HepG2 (cell line): Measurements from ENCODE around the gene CRIP1. TPM values are rescaled to one million over a fixed set of nuclear protein-coding genes. Genes with fewer than 3 reads are reported as not detected.

Source experiments
- CENPT ChIP-seq: sonication (generic); formaldehyde crosslinking; IDR thresholded peaks from 2 replicates; pipeline ENCODE4 v1.8.0; 2022; ENCODE audit warnings: low read depth, mild to moderate bottlenecking, moderate library complexity, missing genetic modification reagents
- ELF3 ChIP-seq: IDR thresholded peaks from 2 replicates; pipeline ENCODE4 v1.6.1; 2016; ENCODE audit warnings: missing genetic modification reagents, missing compliant biosample characterization
- EP300 ChIP-seq, 3 experiments: sonication (generic) in 1 of 3; formaldehyde crosslinking in 1 of 3; IDR thresholded peaks; 2 replicates each; pipeline versions ENCODE4 v1.5.1 to v1.6.1; 2011 to 2020; ENCODE audit warnings: low read depth in 2 of 3, low read length in 2 of 3, borderline replicate concordance in 1 of 3, improper control_type of control experiment in 1 of 3, mild to moderate bottlenecking in 1 of 3, missing genetic modification reagents in 1 of 3, moderate library complexity in 1 of 3
- FOXO1 ChIP-seq: sonication (generic); formaldehyde crosslinking; IDR thresholded peaks from 2 replicates; pipeline ENCODE4 v1.4.0; 2020; ENCODE audit warnings: missing genetic modification reagents
- MATR3 ChIP-seq: sonication (generic); formaldehyde crosslinking; IDR thresholded peaks from 2 replicates; pipeline ENCODE4 v1.4.0; 2020; ENCODE audit warnings: missing genetic modification reagents
- MEF2D ChIP-seq: sonication (generic); formaldehyde crosslinking; IDR thresholded peaks from 2 replicates; pipeline ENCODE4 v1.5.1; 2020; ENCODE audit warnings: mild to moderate bottlenecking, missing genetic modification reagents
- POLR2A ChIP-seq, 2 experiments: IDR thresholded peaks; 2 replicates each; pipeline ENCODE4 v1.6.1; 2011; ENCODE audit warnings: low read depth in 2 of 2, low read length in 2 of 2, mild to moderate bottlenecking in 1 of 2, moderate library complexity in 1 of 2; ENCODE audit not compliant: insufficient read depth in 1 of 2
- SATB2 ChIP-seq: sonication (generic); formaldehyde crosslinking; IDR thresholded peaks from 2 replicates; pipeline ENCODE4 v1.5.0; 2020; ENCODE audit warnings: missing genetic modification reagents
- SP5 ChIP-seq: IDR thresholded peaks from 2 replicates; pipeline ENCODE4 v1.6.1; 2016; ENCODE audit warnings: low read depth, borderline replicate concordance
- TGIF2 ChIP-seq: IDR thresholded peaks from 2 replicates; pipeline ENCODE4 v1.6.1; 2016; ENCODE audit warnings: control low read depth, missing compliant biosample characterization
- ZFP36L1 ChIP-seq: sonication (generic); formaldehyde crosslinking; IDR thresholded peaks from 2 replicates; pipeline ENCODE4 v1.8.0; 2022; ENCODE audit warnings: mild to moderate bottlenecking, missing genetic modification reagents, moderate library complexity
- ZFYVE20 ChIP-seq: sonication (generic); formaldehyde crosslinking; IDR thresholded peaks from 2 replicates; pipeline ENCODE4 v1.8.0; 2023; ENCODE audit warnings: low read depth, mild to moderate bottlenecking, moderate library complexity, missing genetic modification reagents, borderline replicate concordance
- ZKSCAN1 ChIP-seq: fragments of 150-350 bp; IDR thresholded peaks from 2 replicates; pipeline ENCODE4 v1.6.1; 2014; ENCODE audit warnings: low read length
- ZNF44 ChIP-seq: sonication (generic); formaldehyde crosslinking; IDR thresholded peaks from 2 replicates; pipeline ENCODE4 v1.5.1; 2020; ENCODE audit warnings: mild to moderate bottlenecking, missing genetic modification reagents
- ZNF460 ChIP-seq: sonication (generic); formaldehyde crosslinking; IDR thresholded peaks from 2 replicates; pipeline ENCODE4 v1.5.1; 2020; ENCODE audit warnings: missing genetic modification reagents, mild to moderate bottlenecking, borderline replicate concordance
- ZNF709 ChIP-seq: sonication (generic); formaldehyde crosslinking; IDR thresholded peaks from 2 replicates; pipeline ENCODE4 v1.5.0; 2020; ENCODE audit warnings: mild to moderate bottlenecking, missing genetic modification reagents
- ZNF777 ChIP-seq: sonication (generic); formaldehyde crosslinking; IDR thresholded peaks from 2 replicates; pipeline ENCODE4 v1.4.0; 2020; ENCODE audit warnings: missing genetic modification reagents
- ZNF790 ChIP-seq: sonication (generic); formaldehyde crosslinking; IDR thresholded peaks from 2 replicates; pipeline ENCODE4 v1.8.0; 2022; ENCODE audit warnings: missing genetic modification reagents, mild to moderate bottlenecking, borderline replicate concordance
- polyA plus RNA-seq, 8 experiments: library from polyadenylated mRNA; depleted of rRNA in 3 of 8; stranded (reverse) in 7 of 8; unstranded in 1 of 8; fragments of >200 nt; fragmentation: Illumina TruSeq in 4 of 8; extraction: Trizol in 4 of 8; gene quantifications; 2 replicates each; pipeline versions ENCODE4 v1.2.1 to v1.2.3, GENCODE V29; 2011 to 2016; ENCODE audit warnings: low read depth in 4 of 8, missing spikeins in 1 of 8, mixed read lengths in 1 of 8; ENCODE audit not compliant: insufficient read depth in 1 of 8
- total RNA-seq, 5 experiments: library from RNA; depleted of rRNA; stranded (reverse); fragments of >200 nt; fragmentation: Illumina TruSeq; extraction: Trizol; gene quantifications; 2 replicates each; pipeline ENCODE4 v1.2.3, GENCODE V29; 2016; ENCODE audit warnings: low read depth in 1 of 5
- TF ChIP-seq, protein P1 (sequence below): sonication (generic); formaldehyde crosslinking; conservative IDR thresholded peaks from 2 replicates; pipeline ENCODE4 v1.5.0; 2020; ENCODE audit warnings: missing genetic modification reagents
- TF ChIP-seq, protein P2 (sequence below): sonication (generic); formaldehyde crosslinking; IDR thresholded peaks from 2 replicates; pipeline ENCODE4 v1.5.0; 2020; ENCODE audit warnings: missing genetic modification reagents, mild to moderate bottlenecking, borderline replicate concordance
- TF ChIP-seq, protein P3 (sequence below): sonication (generic); formaldehyde crosslinking; IDR thresholded peaks from 2 replicates; pipeline ENCODE4 v1.4.0; 2020; ENCODE audit warnings: mild to moderate bottlenecking, low read depth, missing genetic modification reagents
- TF ChIP-seq, protein P4 (sequence below): sonication (generic); formaldehyde crosslinking; IDR thresholded peaks from 2 replicates; pipeline ENCODE4 v1.4.0; 2020; ENCODE audit warnings: missing genetic modification reagents
- TF ChIP-seq, protein P5 (sequence below): sonication (generic); formaldehyde crosslinking; IDR thresholded peaks from 2 replicates; pipeline ENCODE4 v1.5.0; 2020; ENCODE audit warnings: missing genetic modification reagents

The CRIP1 gene
- total and polyA plus RNA-seq, 2 of the 13 experiments (the other 11 are each of a cell fraction or from before 2014, with no cell fraction given): 53.9 to 59.5 TPM

DNA sequence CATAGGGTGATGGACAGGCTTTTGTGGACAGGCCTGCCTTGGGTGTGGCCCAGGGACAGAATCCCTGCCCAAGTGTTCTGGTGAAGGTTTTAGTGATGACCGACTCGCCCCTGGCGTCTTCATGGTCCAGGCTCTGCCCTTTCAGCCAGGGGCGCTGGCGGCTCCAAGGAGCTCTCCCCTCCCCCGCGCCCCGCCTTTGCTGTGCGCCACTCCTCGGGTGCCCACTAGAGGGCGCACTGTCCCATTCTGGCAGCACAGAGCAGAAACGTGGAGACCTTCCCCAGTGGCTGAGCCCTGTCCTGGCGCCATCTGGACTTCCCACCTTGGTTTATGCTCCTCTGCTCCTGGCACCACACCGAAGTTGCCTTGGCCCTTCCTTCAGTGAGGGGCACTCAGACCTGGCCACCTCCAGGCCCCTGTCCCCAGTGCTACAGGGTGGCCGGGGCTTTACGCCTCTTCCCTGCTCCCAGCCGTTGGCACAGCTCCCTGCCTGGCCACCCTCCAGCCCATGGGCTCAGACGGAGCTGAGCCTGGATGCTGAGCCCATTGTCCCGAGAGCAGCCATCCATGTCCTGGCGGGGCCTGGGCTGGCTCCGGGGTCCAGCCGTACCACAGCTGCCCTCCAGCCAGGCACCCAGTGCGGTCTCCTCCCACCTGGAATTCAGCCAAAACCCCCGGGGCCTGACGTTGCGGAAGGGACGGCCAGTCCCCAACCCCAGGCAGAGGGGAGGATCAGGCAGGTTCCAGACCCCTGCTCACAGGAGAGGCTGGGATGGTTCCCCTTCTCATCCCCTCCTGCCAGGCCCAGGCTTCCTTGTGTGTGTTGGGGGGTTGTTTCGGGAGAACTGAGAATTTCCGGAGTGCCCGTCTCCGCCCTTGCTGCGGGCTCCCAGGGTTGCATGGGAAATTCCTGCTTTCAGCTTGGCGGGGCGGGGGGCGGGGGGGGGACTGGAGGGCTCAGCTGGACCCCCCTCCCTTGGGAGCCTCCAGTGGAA lies 5.6 kb upstream of the CRIP1 start (continued):
- TF ChIP-seq, protein P1, sequence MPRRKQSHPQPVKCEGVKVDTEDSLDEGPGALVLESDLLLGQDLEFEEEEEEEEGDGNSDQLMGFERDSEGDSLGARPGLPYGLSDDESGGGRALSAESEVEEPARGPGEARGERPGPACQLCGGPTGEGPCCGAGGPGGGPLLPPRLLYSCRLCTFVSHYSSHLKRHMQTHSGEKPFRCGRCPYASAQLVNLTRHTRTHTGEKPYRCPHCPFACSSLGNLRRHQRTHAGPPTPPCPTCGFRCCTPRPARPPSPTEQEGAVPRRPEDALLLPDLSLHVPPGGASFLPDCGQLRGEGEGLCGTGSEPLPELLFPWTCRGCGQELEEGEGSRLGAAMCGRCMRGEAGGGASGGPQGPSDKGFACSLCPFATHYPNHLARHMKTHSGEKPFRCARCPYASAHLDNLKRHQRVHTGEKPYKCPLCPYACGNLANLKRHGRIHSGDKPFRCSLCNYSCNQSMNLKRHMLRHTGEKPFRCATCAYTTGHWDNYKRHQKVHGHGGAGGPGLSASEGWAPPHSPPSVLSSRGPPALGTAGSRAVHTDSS: no peak
- TF ChIP-seq FOXO1 (CRISPR knock-in tag) (no peak), ZNF790 (CRISPR knock-in tag) (no peak), ZFYVE20 (CRISPR knock-in tag) (no peak), ZNF777 (CRISPR knock-in tag) (peak; percentile 56; the same call in 1 of the 2 replicates), CENPT (CRISPR knock-in tag) (no peak), ZNF44 (CRISPR knock-in tag) (no peak), ZNF709 (CRISPR knock-in tag) (no peak), ELF3 (CRISPR knock-in tag) (no peak), ZNF460 (CRISPR knock-in tag) (no peak), MATR3 (CRISPR knock-in tag) (no peak), ZKSCAN1 (0 out of 2 replicates have a peak, but pooled peaks have one; percentile 28), SATB2 (CRISPR knock-in tag) (no peak), SP5 (CRISPR knock-in tag) (peak; percentile 24), ZFP36L1 (CRISPR knock-in tag) (no peak), MEF2D (CRISPR knock-in tag) (no peak), POLR2A (IDR thresholded peaks at IDR 0.05; ENCODE audit: insufficient read depth in 1 of 2, low read depth in 2 of 2, low read length in 2 of 2) (peak in 1 of 2 experiments; percentile 66; a peak in 2 of 4 replicates), TGIF2 (CRISPR knock-in tag) (no peak), EP300 (IDR thresholded peaks at IDR 0.05; ENCODE audit: low read depth in 2 of 2, low read length in 2 of 2) (no peak), EP300 (CRISPR knock-in tag; IDR thresholded peaks at IDR 0.05; ENCODE audit: borderline replicate concordance) (no peak; the same call in 1 of the 2 replicates)
- TF ChIP-seq, protein P2, sequence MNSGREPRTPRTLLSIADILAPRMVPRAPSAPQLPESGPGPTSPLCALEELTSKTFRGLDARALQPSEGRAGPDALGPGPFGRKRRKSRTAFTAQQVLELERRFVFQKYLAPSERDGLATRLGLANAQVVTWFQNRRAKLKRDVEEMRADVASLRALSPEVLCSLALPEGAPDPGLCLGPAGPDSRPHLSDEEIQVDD: no peak; the same call in 1 of the 2 replicates
- TF ChIP-seq, protein P3, sequence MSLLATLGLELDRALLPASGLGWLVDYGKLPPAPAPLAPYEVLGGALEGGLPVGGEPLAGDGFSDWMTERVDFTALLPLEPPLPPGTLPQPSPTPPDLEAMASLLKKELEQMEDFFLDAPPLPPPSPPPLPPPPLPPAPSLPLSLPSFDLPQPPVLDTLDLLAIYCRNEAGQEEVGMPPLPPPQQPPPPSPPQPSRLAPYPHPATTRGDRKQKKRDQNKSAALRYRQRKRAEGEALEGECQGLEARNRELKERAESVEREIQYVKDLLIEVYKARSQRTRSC (CRISPR knock-in tag): no peak
- TF ChIP-seq, protein P4, sequence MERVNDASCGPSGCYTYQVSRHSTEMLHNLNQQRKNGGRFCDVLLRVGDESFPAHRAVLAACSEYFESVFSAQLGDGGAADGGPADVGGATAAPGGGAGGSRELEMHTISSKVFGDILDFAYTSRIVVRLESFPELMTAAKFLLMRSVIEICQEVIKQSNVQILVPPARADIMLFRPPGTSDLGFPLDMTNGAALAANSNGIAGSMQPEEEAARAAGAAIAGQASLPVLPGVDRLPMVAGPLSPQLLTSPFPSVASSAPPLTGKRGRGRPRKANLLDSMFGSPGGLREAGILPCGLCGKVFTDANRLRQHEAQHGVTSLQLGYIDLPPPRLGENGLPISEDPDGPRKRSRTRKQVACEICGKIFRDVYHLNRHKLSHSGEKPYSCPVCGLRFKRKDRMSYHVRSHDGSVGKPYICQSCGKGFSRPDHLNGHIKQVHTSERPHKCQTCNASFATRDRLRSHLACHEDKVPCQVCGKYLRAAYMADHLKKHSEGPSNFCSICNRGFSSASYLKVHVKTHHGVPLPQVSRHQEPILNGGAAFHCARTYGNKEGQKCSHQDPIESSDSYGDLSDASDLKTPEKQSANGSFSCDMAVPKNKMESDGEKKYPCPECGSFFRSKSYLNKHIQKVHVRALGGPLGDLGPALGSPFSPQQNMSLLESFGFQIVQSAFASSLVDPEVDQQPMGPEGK (CRISPR knock-in tag): peak; percentile 77
- TF ChIP-seq, protein P5, sequence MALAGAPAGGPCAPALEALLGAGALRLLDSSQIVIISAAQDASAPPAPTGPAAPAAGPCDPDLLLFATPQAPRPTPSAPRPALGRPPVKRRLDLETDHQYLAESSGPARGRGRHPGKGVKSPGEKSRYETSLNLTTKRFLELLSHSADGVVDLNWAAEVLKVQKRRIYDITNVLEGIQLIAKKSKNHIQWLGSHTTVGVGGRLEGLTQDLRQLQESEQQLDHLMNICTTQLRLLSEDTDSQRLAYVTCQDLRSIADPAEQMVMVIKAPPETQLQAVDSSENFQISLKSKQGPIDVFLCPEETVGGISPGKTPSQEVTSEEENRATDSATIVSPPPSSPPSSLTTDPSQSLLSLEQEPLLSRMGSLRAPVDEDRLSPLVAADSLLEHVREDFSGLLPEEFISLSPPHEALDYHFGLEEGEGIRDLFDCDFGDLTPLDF (CRISPR knock-in tag): no peak
